SIG-M5 treated with dmso at 0.1 percent for 504 hours (cell line): ENCODE measurements around the gene CLHC1.
A peak's percentile ranks its signal among the peaks of the same experiment; 100 is the strongest.
"Not testable (repeated sequence)": the region's sequence is repeated elsewhere in the genome, so short reads cannot be mapped to it uniquely, and the experiment has no call there.

Experiments
- DNase-seq: peaks from one replicate; lab custom pipeline; 2025; ENCODE audit not compliant: unreplicated experiment; lab: John Stamatoyannopoulos, UW

The CLHC1 gene

DNA sequence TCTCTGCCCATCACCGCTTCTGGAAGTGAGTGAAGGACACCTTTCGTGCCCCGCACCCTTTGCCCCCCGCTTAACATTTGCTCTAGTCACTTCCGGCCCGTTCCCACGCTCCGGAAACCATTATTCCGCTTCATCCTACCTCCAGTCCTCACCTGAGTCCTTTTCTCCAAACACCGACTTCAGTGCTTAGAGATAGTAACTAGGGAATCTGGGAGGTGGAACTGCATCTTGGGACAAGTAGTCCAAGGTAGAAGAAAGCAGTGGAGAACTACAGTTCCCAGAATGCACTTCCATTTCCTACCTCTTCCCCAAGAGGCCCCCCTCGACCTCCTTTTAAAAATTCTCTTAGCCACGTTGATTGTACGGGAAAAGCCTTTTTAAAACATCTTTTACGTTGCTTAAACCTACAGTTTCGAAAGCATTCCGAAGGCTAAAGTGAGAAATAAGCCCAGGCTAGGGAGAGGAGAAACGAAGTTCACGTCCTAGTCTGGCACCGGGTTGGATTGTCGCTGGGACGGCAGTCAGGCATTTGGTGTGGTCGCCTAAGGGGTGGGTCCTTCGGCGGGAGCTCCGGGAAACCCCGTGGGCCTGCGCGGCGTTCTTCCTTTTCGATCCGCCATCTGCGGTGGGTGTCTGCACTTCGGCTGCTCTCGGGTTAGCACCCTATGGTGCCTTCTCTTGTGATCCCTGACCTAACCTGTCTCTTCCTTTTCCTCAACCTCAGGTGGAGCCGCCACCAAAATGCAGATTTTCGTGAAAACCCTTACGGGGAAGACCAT, at the start of gene CLHC1, which contains the start of gene RPS27A:
TSS of gene CLHC1 (minus strand) at position 210 of the 779 bp plus-strand sequence. CDS start 9,882 bp downstream, outside the sequence.
TSS of gene RPS27A (plus strand) at position 605 of the 779 bp plus-strand sequence. CDS start at position 742, 137 bp downstream.
- peak; percentile 97 for DNase-seq

GRCh38 chr2:55280851-55281546, 48.9 kb upstream of the CLHC1 start:
- DNase-seq, result not testable (repeated sequence)

GRCh38 chr2:55279859-55280424, 47.8 kb upstream of the CLHC1 start:
- not testable (repeated sequence) for DNase-seq

DNA sequence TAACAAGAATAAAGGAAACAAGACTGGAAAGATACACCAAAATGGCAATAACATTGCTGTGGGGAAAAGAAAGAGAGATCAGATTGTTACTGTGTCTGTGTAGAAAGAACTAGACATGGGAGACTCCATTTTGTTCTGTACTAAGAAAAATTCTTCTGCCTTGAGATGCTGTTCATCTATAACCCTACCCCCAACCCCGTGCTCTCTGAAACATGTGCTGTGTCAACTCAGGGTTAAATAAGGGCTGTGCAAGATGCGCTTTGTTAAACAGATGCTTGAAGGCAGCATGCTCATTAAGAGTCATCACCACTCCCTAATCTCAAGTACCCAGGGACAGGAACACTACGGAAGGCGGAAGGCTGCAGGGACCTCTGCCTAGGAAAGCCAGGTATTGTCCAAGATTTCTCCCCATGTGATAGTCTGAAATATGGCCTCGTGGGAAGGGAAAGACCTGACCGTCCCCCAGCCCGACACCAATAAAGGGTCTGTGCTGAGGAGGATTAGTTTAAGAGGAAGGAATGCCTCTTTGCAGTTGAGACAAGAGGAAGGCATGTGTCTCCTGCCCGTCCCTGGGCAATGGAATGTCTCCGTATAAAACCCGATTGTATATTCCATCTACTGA, 47.2 kb upstream of the CLHC1 start:
- DNase-seq, result not testable (repeated sequence)

GRCh38 chr2:55277310-55277709, 45.2 kb upstream of the CLHC1 start:
- no peak for DNase-seq

- not testable (repeated sequence) for DNase-seq
These were observed 42.3 kb upstream of the CLHC1 start for GRCh38 chr2:55274346-55274745.

- DNase-seq, result no peak
These were observed 37.5 kb upstream of the CLHC1 start for GRCh38 chr2:55269645-55269990.

GRCh38 chr2:55268907-55269644, 37.0 kb upstream of the CLHC1 start, which contains the start of gene MTIF2:
Gene MTIF2, minus strand, starts transcription at chr2:55269231. Its CDS starts 5,373 bp downstream, at chr2:55263858.
- DNase-seq, result peak; percentile 95

DNA sequence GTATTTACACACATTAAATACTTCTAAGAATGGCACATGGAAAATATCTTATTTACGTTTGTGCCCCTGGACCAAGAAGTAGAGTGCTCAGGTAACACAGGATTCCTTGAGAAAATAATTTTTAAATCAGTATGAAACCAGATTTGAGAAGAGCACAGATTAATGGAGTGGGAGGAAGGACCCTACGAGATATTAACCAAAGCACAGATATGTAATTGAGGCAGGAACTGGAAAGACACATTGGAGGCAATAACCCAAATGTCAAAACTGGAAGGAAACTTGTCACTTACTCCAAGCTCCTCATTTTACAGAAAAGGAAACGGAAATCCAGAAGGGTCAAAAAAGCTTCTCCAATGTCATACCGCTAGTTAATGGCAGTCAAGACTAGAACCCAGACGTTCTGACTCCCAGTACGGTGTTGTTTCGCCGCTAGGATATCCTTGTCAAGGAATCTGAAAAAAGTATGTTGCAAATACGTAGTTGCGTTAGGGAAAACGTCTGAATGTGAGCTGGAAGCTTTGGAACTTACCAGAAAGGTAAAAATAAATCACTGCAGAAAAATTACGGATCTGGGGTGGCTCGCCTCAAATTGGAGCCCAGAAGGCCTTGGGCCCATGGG, 36.3 kb upstream of the CLHC1 start:
- DNase-seq, result no peak

DNA sequence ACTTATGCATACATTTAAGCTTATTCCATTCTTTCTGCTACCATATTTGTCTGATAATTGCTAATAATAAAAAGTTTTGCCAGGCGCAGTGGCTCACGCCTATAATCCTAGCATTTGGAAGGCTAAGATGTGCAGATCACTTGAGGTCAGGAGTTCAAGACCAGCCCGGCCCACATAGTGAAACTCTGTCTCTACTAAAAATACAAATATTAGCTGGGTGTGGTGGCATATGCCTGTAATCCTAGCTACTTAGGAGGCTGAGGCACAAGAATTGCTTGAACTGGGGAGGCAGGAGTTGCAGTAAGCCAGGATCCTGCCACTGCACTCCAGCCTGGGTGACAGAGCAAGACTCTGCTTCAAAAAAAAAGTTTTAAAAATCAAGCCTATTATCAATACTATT, 27.5 kb upstream of the CLHC1 start:
- not testable (repeated sequence) for DNase-seq

GRCh38 chr2:55252832-55253231, 20.7 kb upstream of the CLHC1 start:
- no peak for DNase-seq

- DNase-seq, result no peak
These were observed 14.9 kb upstream of the CLHC1 start for GRCh38 chr2:55247025-55247424.

GRCh38 chr2:55245411-55245810, 13.3 kb upstream of the CLHC1 start:
- DNase-seq, result no peak

- DNase-seq, result no peak
These were observed 10.5 kb upstream of the CLHC1 start for GRCh38 chr2:55242617-55243016.

- DNase-seq, result not testable (repeated sequence)
These were observed 9.5 kb upstream of the CLHC1 start for GRCh38 chr2:55241582-55241981.

GRCh38 chr2:55239656-55240222, 7.6 kb upstream of the CLHC1 start:
- no peak for DNase-seq

- no peak for DNase-seq
These were observed 5.0 kb upstream of the CLHC1 start for GRCh38 chr2:55236992-55237543.

DNA sequence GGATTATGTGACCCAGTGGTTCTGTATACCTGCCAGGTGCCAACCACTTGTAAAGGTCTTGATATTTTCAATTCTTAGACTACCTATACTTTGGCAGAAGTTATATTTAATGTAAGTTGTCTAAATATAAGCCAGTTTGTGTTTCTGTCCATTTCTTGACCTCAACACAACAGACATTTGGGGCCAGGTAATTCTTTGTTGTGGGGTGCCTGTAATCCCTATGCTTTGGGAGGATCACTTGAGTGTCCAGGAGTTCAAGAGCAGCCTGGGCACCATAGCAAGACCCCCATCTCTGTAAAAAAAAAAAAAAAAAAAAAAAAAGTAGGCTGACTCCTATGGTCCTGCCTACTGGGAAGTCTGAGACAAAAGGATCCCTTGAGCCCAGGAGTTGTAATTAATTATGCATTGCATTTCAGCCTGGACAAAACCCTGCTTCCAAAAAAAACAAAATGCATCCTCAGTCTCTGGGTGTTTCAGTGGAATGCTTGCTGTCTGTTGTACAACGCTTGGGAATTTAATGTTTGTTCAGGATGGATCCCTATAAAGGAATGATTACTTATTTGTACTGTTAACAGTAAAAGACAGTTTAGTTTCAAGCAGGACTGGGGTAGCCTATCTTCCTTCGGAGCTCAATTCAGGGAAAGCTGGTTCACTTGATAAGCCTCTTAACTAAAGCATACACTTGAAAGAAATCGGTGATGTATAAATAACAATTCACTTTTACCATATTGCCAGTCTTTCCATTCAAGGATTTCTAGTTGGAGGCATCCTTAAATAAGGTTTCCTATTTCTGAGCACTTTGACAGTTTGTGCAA, 3.8 kb upstream of the CLHC1 start:
- no peak for DNase-seq

GRCh38 chr2:55233658-55233940, 1.5 kb upstream of the CLHC1 start:
- DNase-seq, result no peak
